Mucosa of rectum (tissue), 2 donors: Measurements from ENCODE around the gene COPS8.

Experiments
- H3K27ac ChIP-seq, 2 donors: one replicate each; pipeline ENCODE4 v1.7.0; 2013; ENCODE audit warnings: inconsistent platforms in 2 of 2, low read depth in 2 of 2, low read length in 2 of 2
- H3K27me3 ChIP-seq, 2 donors: one replicate each; pipeline ENCODE4 v1.7.0; 2013; ENCODE audit warnings: low read length in 2 of 2; ENCODE audit not compliant: control insufficient read depth in 2 of 2, insufficient read depth in 2 of 2
- H3K36me3 ChIP-seq, 2 donors: one replicate each; pipeline ENCODE4 v1.7.0; 2013; ENCODE audit warnings: low read length in 2 of 2; ENCODE audit not compliant: control insufficient read depth in 2 of 2, insufficient read depth in 2 of 2
- H3K4me1 ChIP-seq, 2 donors: one replicate each; pipeline ENCODE4 v1.7.0; 2013; ENCODE audit warnings: low read length in 2 of 2, mild to moderate bottlenecking in 1 of 2; ENCODE audit not compliant: control insufficient read depth in 2 of 2, insufficient read depth in 2 of 2
- H3K4me3 ChIP-seq, 2 donors: one replicate each; pipeline ENCODE4 v1.7.0; 2013; ENCODE audit warnings: low read length in 2 of 2
- H3K9ac ChIP-seq, 2 donors: one replicate each; pipeline ENCODE4 v1.7.0; 2013; ENCODE audit warnings: low read length in 2 of 2, low read depth in 1 of 2, mild to moderate bottlenecking in 1 of 2
- H3K9me3 ChIP-seq, 2 donors: one replicate each; pipeline ENCODE4 v1.7.0; 2013; ENCODE audit warnings: low read length in 2 of 2; ENCODE audit not compliant: control insufficient read depth in 2 of 2
- donor health status: healthy.
- donor health status: Normal muscosa, but diverticular disease.

COPS8 gene

DNA sequence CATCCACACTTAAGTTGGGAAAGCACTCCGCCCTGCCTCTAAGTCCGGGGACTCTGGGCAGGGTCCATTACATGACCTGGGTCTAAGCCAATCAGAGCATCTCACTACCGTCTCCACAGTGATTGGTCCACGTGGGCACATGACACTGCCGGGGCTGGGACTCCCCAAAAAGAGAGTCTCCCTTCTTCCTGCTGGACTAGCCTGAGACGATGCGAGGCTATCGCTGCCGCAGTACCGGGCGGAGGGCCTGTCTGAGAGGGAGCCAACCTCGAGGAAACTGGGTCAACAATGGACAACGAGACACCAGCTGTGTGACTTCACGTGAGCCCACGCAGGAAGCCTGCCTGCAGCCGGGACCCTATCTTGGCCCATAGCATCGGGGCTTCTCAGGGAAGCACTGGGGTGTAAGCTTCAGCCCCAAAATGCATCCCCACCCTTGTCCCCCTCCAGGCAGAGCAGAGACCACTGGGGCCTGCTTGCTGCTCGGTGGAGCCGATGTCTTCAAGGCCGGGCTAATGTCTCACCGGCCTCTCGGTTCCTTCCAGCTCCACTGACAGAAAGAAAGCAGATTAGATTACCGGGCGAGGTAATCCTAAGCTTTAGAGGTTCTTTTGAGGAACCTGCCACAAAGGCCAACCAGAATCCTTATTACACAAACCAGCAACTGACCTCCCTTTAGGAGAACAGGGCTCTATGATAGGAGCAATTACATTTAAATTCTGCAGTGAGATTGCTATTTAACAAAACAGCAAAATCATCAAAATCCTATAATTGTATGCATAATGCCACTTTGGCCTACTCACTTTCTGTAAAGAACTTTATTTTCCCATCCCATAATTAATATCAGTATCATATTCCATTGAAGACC lies 21.3 kb upstream of the COPS8 start:
- Histone ChIP-seq H3K9ac (no peak overlapping the region), H3K9me3 (no peaks in the 10 kb centered on the region), H3K36me3 (no peaks in the 10 kb centered on the region), H3K27me3 (no peaks in the 10 kb centered on the region), H3K4me1 (peaks cover 0 to 2% of the 10 kb centered on the region in 2 donors), H3K27ac (no peak overlapping the region), H3K4me3 (no peak overlapping the region)

- H3K9ac ChIP-seq = no peak overlapping the region
- no peaks in the 10 kb centered on the region for H3K36me3 ChIP-seq
- H3K9me3 ChIP-seq = no peaks in the 10 kb centered on the region
- no peaks in the 10 kb centered on the region for H3K4me1 ChIP-seq
- no peak overlapping the region for H3K27ac ChIP-seq
- H3K27me3 ChIP-seq = no peaks in the 10 kb centered on the region
- H3K4me3 ChIP-seq = no peak overlapping the region
These were observed 20.7 kb upstream of the COPS8 start for GRCh38 chr2:237065071-237065377.

GRCh38 chr2:237066396-237066795 lies 19.3 kb upstream of the COPS8 start:
- Histone ChIP-seq H3K4me1 (no peaks in the 10 kb centered on the region), H3K9ac (no peak overlapping the region), H3K9me3 (no peaks in the 10 kb centered on the region), H3K27me3 (no peaks in the 10 kb centered on the region), H3K4me3 (no peak overlapping the region), H3K27ac (no peak overlapping the region), H3K36me3 (no peaks in the 10 kb centered on the region)

DNA sequence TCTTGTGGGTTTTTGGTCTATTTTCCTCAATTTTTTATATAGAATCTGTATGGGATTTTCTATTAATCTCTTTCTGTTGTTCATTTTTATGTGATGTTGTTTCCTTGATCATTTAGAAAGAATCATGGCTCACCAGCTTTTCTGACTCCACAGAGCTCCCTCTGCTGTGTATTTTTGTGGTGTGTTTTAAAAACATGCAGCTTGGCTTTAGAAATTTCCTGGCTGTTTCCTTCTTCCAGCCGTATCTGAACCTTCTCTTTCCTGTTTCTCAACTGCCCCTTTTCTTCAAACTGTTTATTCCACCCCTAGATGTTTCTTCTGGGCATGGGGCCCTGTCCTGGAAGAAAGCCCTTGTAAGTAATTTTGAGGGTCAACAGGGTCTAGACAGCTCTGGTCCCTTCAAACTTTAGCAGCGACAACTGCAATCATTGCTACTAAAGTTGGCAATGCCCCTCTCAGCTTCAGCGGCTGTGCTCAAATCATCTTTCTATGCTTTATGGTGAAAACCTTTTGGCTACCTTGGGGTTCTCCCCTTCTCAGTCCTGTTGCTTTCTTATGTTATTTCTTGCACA lies 17.6 kb upstream of the COPS8 start:
- Histone ChIP-seq H3K27ac (no peak overlapping the region), H3K4me3 (no peak overlapping the region), H3K27me3 (no peaks in the 10 kb centered on the region), H3K9me3 (no peaks in the 10 kb centered on the region), H3K9ac (no peak overlapping the region), H3K4me1 (no peaks in the 10 kb centered on the region), H3K36me3 (no peaks in the 10 kb centered on the region)

- Histone ChIP-seq H3K27me3 (no peaks in the 10 kb centered on the region), H3K4me3 (no peak overlapping the region), H3K9ac (no peak overlapping the region), H3K4me1 (no peaks in the 10 kb centered on the region), H3K27ac (no peak overlapping the region), H3K36me3 (no peaks in the 10 kb centered on the region), H3K9me3 (no peaks in the 10 kb centered on the region)
These were observed 13.4 kb upstream of the COPS8 start for GRCh38 chr2:237072067-237072931.

GRCh38 chr2:237073552-237073951 lies 12.1 kb upstream of the COPS8 start:
- Histone ChIP-seq H3K4me1 (no peaks in the 10 kb centered on the region), H3K9me3 (no peaks in the 10 kb centered on the region), H3K27me3 (no peaks in the 10 kb centered on the region), H3K9ac (no peak overlapping the region), H3K36me3 (no peaks in the 10 kb centered on the region), H3K27ac (no peak overlapping the region), H3K4me3 (no peak overlapping the region)

GRCh38 chr2:237074211-237074993 lies 11.3 kb upstream of the COPS8 start:
- no peaks in the 10 kb centered on the region for H3K27me3 ChIP-seq
- H3K9me3 ChIP-seq = no peaks in the 10 kb centered on the region
- no peaks in the 10 kb centered on the region for H3K4me1 ChIP-seq
- H3K4me3 ChIP-seq = no peak overlapping the region
- H3K9ac ChIP-seq = no peak overlapping the region
- no peaks in the 10 kb centered on the region for H3K36me3 ChIP-seq
- H3K27ac ChIP-seq = no peak overlapping the region

DNA sequence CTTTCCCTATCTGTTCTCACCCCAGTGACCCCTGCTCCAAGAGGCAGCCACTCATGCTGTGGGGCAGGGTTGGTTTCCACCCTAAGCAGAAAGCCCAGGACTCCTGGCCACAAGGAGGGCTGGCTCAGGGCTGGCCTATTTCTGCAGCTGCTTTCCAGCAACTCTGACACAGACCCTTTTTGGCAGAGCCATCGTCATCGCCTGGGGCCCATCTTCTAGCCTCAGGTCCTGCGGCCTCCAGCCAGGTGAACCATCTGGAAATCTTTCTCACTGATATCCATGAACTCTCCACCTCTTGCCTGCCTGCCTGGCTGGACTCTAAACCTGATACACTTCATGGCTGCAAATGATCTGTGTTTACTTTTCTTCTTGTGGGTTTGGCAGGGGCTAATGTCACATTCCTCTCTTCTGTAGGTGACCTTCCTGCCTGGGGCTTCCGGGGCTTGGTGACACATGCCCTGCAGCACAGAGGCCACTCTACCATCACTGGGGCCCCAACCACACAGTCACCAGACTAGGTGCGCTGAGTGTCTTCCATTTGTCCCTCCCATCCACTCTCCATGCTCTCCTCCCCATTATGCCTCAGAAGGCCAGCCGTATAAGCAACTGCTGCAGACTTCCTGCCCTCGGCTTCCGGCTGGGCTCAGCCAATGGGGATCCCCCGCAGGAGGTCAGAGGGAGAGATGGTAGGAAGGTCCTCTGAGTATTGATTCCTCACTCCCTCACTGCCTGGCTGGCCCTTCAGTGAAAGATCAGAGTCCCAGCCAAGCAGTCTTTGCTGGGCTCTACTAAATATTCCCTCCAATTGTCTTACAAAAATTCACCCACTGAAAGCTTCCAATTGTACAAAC lies 9.7 kb upstream of the COPS8 start:
- no peak overlapping the region for H3K4me3 ChIP-seq
- H3K36me3 ChIP-seq = no peaks in the 10 kb centered on the region
- H3K9me3 ChIP-seq = no peaks in the 10 kb centered on the region
- no peaks in the 10 kb centered on the region for H3K27me3 ChIP-seq
- H3K9ac ChIP-seq = no peak overlapping the region
- no peak overlapping the region for H3K27ac ChIP-seq
- H3K4me1 ChIP-seq = no peaks in the 10 kb centered on the region

GRCh38 chr2:237081596-237081995 lies 4.1 kb upstream of the COPS8 start:
- no peak overlapping the region for H3K9ac ChIP-seq
- H3K27me3 ChIP-seq = no peaks in the 10 kb centered on the region
- H3K36me3 ChIP-seq = no peaks in the 10 kb centered on the region
- H3K4me3 ChIP-seq = no peak overlapping the region
- no peaks in the 10 kb centered on the region for H3K9me3 ChIP-seq
- H3K27ac ChIP-seq = no peak overlapping the region
- H3K4me1 ChIP-seq = peaks cover 4 to 10% of the 10 kb centered on the region in 2 donors
